GM12891 (cell line): ENCODE results near the gene DCAF12.

Experiments used
- PAX5 ChIP-seq: IDR thresholded peaks from 2 replicates; pipeline ENCODE4 v1.6.1; 2011; ENCODE audit warnings: low read length, moderate library complexity, mild to moderate bottlenecking; ENCODE audit not compliant: insufficient read depth, severe bottlenecking
- POLR2A ChIP-seq: IDR thresholded peaks from 2 replicates; pipeline ENCODE4 v1.6.1; 2011; ENCODE audit warnings: low read depth, low read length, control low read depth
- POLR2AphosphoS5 ChIP-seq: IDR thresholded peaks from 2 replicates; pipeline ENCODE4 v1.6.1; 2011; ENCODE audit warnings: low read depth, low read length, control low read depth

DNA sequence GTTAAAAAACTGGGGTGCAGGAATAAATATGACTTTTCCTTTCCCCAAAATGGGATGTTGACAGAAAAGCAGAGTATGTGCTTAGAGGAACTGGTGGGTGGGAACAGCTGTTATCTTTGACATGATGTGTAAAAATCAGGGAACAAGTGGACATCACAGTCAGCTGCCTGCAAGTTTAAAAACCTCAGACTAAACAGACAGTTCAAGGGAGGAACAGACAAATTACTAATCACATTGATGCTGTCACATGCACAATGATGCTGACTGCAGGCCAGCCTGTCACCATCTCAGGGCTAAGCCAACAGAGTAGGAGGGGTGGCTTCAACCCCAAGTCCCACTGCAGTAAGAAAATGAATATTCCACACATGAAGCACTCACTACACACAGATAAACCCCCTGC is 39.6 kb downstream of the DCAF12 start:
- no peak for TF ChIP-seq POLR2A
- no peak for TF ChIP-seq POLR2AphosphoS5
- no peak for TF ChIP-seq PAX5
